Tibial nerve (tissue), 4 donors: ENCODE data around the gene PTPN14.

Source experiments
- EP300 ChIP-seq, 2 donors: sonication (generic); formaldehyde crosslinking; IDR thresholded peaks; one replicate each; pipeline ENCODE4 v1.6.1; 2017; ENCODE audit warnings: antibody characterized with exemption in 2 of 2, mild to moderate bottlenecking in 1 of 2
- POLR2A ChIP-seq, 2 donors: fragments of 450-650 bp; IDR thresholded peaks; one replicate each; pipeline ENCODE4 v1.6.1; 2017; ENCODE audit warnings: antibody characterized with exemption in 2 of 2, mild to moderate bottlenecking in 2 of 2, moderate library complexity in 2 of 2
- TF ChIP-seq, protein P1 (sequence below), 5 experiments: fragments of 200-600 bp in 3 of 5; fragments of 450-650 bp in 2 of 5; sonication (generic) in 3 of 5; IDR thresholded peaks; one replicate each; pipeline ENCODE4 v1.5.1; 2016 to 2019; ENCODE audit warnings: antibody characterized with exemption in 5 of 5, mild to moderate bottlenecking in 3 of 5, moderate library complexity in 2 of 5

GRCh38 chr1:214584805-214585766 is 33.7 kb upstream of the PTPN14 start:
- TF ChIP-seq, protein P1, sequence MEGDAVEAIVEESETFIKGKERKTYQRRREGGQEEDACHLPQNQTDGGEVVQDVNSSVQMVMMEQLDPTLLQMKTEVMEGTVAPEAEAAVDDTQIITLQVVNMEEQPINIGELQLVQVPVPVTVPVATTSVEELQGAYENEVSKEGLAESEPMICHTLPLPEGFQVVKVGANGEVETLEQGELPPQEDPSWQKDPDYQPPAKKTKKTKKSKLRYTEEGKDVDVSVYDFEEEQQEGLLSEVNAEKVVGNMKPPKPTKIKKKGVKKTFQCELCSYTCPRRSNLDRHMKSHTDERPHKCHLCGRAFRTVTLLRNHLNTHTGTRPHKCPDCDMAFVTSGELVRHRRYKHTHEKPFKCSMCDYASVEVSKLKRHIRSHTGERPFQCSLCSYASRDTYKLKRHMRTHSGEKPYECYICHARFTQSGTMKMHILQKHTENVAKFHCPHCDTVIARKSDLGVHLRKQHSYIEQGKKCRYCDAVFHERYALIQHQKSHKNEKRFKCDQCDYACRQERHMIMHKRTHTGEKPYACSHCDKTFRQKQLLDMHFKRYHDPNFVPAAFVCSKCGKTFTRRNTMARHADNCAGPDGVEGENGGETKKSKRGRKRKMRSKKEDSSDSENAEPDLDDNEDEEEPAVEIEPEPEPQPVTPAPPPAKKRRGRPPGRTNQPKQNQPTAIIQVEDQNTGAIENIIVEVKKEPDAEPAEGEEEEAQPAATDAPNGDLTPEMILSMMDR (IDR thresholded peaks at IDR 0.05), result peak; percentile 29 to 76 (median 61)
- TF ChIP-seq EP300 (IDR thresholded peaks at IDR 0.05) (no peak), POLR2A (IDR thresholded peaks at IDR 0.05) (no peak)
